ENCODE data around the gene RBPJL. TPM values are rescaled to one million over a fixed set of nuclear protein-coding genes. Genes with fewer than 3 reads are reported as not detected.

RBPJL gene
- total and polyA plus RNA-seq, 2 of the 13 experiments (the other 11 are each of a cell fraction or from before 2014, with no cell fraction given), result not detected

DNA sequence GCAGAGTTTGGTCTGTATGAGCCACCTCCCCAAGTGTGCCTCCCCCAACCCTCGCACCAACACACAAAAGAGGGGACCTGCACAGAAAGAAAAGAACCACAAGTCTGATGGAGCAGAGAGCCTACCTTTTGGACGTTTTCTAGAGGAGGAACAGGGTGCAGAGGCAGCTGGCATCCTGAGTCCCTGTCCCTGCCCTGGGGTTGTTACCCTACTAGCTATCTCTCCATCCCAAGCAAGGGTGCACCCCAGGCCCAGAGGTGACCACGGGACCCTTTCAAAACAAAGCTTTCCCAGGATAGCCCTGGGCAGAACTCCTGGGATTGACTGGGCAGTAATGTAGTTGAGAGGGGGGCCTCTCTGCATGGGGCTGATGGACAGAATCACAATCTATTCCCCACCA is 11.2 kb downstream of the RBPJL start:
- Histone ChIP-seq H4K20me1 (ENCODE audit: insufficient read depth, low read length) (no peaks in the 10 kb centered on the region), H3K36me3 (replicated peaks in 1 of 2; ENCODE audit: control insufficient read depth in 1 of 2, insufficient read depth in 2 of 2, low read length in 2 of 2) (no peaks in the 10 kb centered on the region), H3K4me3 (replicated peaks in 1 of 3; ENCODE audit: insufficient read depth in 1 of 3, low read depth in 2 of 3, low read length in 3 of 3) (no peak overlapping the region), H3K9ac (ENCODE audit: insufficient read depth, low read depth, low read length) (no peak overlapping the region), H3K4me1 (ENCODE audit: insufficient read depth, low read length) (peaks cover 7% of the 10 kb centered on the region), H2AFZ (ENCODE audit: low read length) (no peak overlapping the region), H3K4me2 (ENCODE audit: low read depth, low read length) (no peak overlapping the region), H3K79me2 (ENCODE audit: insufficient read depth, low read length) (no peaks in the 10 kb centered on the region), H3K27me3 (ENCODE audit: control insufficient read depth in 1 of 2, insufficient read depth in 2 of 2, low read length in 2 of 2) (peaks cover 5 to 37% of the 10 kb centered on the region in 2 experiments; a peak in 4 of 5 replicates), H3K27ac (ENCODE audit: extremely low read length, insufficient read depth, low read length) (no peak overlapping the region), H3K9me3 (ENCODE audit: low read length) (no peaks in the 10 kb centered on the region)
- DNase-seq (ENCODE audit: low spot score) (no peak), FAIRE-seq (no peak), ATAC-seq (no peak)
- POLR2A ChIA-PET, result interaction anchor here (4.1 to 4.3 kb wide), 2 partner anchors 45 to 119 kb away, joined by 21 read pairs; partner anchors contain the start of gene SYS1
- WGBS (ENCODE audit: low lambda C conversion rate), result 0% methylated on average over 3 of the region's 3 CpGs
- in situ Hi-C loops (cut with HindIII; ENCODE audit: extremely low pct_ligation_motif_present, low pct_unique_long_range_greater_than_20kb), result loop anchor here (5.0 kb wide), 1 partner anchor 454 kb away; no protein-coding TSS in a partner anchor
- intact Hi-C loops (cut with micrococcal nuclease; ENCODE audit: unreplicated experiment), result no loop called here
- no TSS peak for BruUV-seq (replicated peaks)
- CTCF ChIA-PET (ENCODE audit: low intra/inter-chr PET ratio, low total read pairs), result interaction anchor here (2.2 kb wide), 1 partner anchor 169 kb away, joined by 10 read pairs; no protein-coding TSS in a partner anchor
- no peak for TF ChIP-seq FLYWCH1 (CRISPR knock-in tag; IDR thresholded peaks at IDR 0.05)
- TF ChIP-seq ZNF616 (CRISPR knock-in tag; IDR thresholded peaks at IDR 0.05; ENCODE audit: low read depth), result no peak
- TF ChIP-seq SIN3B (IDR thresholded peaks at IDR 0.05; ENCODE audit: low read length), result no peak
- TF ChIP-seq MED8 (CRISPR knock-in tag; IDR thresholded peaks at IDR 0.05; ENCODE audit: insufficient replicate concordance), result no peak

DNA sequence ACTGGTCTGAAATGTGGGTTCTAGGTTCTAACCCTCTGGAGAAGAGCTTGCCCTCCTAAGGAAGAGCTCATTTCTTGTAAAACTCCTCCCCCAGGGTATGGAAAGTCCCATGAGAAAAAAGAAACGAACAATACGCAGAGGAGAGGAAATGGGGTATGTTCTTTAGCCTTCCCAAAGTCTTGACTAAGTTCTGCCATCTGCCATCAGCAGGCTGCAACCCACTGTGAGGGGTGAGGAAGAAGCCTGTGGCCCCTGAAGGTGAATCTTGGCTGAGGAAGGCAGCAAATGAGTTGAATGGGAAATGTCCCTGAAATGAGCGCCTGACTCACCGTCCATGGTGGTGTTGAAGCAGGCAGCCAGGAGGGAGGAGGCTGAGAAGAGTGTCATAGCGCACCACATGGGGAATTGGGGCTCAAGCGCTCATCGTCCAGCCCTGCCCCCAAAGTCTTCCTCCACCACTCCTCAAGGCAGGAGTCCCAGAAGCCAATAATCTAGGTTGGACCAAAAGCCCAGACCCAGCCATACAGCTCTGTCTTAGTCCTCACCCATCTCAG is 11.8 kb downstream of the RBPJL start:
- Histone ChIP-seq H3K27me3 (ENCODE audit: control insufficient read depth in 1 of 2, insufficient read depth in 2 of 2, low read length in 2 of 2) (peaks cover 5 to 31% of the 10 kb centered on the region in 2 experiments; a peak in 4 of 5 replicates), H3K4me3 (replicated peaks in 1 of 3; ENCODE audit: insufficient read depth in 1 of 3, low read depth in 2 of 3, low read length in 3 of 3) (no peak overlapping the region), H3K4me1 (ENCODE audit: insufficient read depth, low read length) (peaks cover 2% of the 10 kb centered on the region), H2AFZ (ENCODE audit: low read length) (no peak overlapping the region), H3K9ac (ENCODE audit: insufficient read depth, low read depth, low read length) (no peak overlapping the region), H3K79me2 (ENCODE audit: insufficient read depth, low read length) (no peaks in the 10 kb centered on the region), H3K4me2 (ENCODE audit: low read depth, low read length) (no peak overlapping the region), H3K27ac (ENCODE audit: extremely low read length, insufficient read depth, low read length) (no peak overlapping the region), H3K9me3 (ENCODE audit: low read length) (no peaks in the 10 kb centered on the region), H3K36me3 (replicated peaks in 1 of 2; ENCODE audit: control insufficient read depth in 1 of 2, insufficient read depth in 2 of 2, low read length in 2 of 2) (no peaks in the 10 kb centered on the region), H4K20me1 (ENCODE audit: insufficient read depth, low read length) (no peaks in the 10 kb centered on the region)
- WGBS (ENCODE audit: low lambda C conversion rate), result 27% methylated on average over 7 of the region's 7 CpGs
- CTCF ChIA-PET (ENCODE audit: low intra/inter-chr PET ratio, low total read pairs), result interaction anchor here (2.2 to 2.7 kb wide), 3 partner anchors 119 to 168 kb away, joined by 10 to 96 read pairs (median 15); no protein-coding TSS in a partner anchor
- POLR2A ChIA-PET, result interaction anchor here (1.4 to 4.3 kb wide), 7 partner anchors 24 to 453 kb away, joined by 4 to 21 read pairs (median 8); partner anchors contain the start of genes PIGT and SYS1
- BruUV-seq (replicated peaks), result no TSS peak
- ATAC-seq (no peak), FAIRE-seq (no peak), DNase-seq (ENCODE audit: low spot score) (no peak)
- intact Hi-C loops (cut with micrococcal nuclease; ENCODE audit: unreplicated experiment), result no loop called here
- in situ Hi-C loops (cut with HindIII; ENCODE audit: extremely low pct_ligation_motif_present, low pct_unique_long_range_greater_than_20kb), result loop anchor here (5.0 kb wide), 1 partner anchor 454 kb away; no protein-coding TSS in a partner anchor
- TF ChIP-seq ZNF337 (CRISPR knock-in tag; IDR thresholded peaks at IDR 0.05; ENCODE audit: borderline replicate concordance, low read depth) (no peak), ZNF83 (CRISPR knock-in tag; IDR thresholded peaks at IDR 0.05; ENCODE audit: borderline replicate concordance) (no peak), HDAC2 (CRISPR knock-in tag; IDR thresholded peaks at IDR 0.05) (no peak), ZNF567 (CRISPR knock-in tag; IDR thresholded peaks at IDR 0.05; ENCODE audit: borderline replicate concordance) (no peak), MLLT10 (CRISPR knock-in tag; IDR thresholded peaks at IDR 0.05) (no peak), ISL2 (CRISPR knock-in tag; IDR thresholded peaks at IDR 0.05) (no peak), MED13 (CRISPR knock-in tag; IDR thresholded peaks at IDR 0.05) (no peak), REXO4 (CRISPR knock-in tag; IDR thresholded peaks at IDR 0.05; ENCODE audit: borderline replicate concordance) (no peak), ZBTB38 (CRISPR knock-in tag; IDR thresholded peaks at IDR 0.05) (no peak), ZNF589 (CRISPR knock-in tag; conservative IDR thresholded peaks at IDR 0.05) (no peak)
- TF ChIP-seq, protein P1, sequence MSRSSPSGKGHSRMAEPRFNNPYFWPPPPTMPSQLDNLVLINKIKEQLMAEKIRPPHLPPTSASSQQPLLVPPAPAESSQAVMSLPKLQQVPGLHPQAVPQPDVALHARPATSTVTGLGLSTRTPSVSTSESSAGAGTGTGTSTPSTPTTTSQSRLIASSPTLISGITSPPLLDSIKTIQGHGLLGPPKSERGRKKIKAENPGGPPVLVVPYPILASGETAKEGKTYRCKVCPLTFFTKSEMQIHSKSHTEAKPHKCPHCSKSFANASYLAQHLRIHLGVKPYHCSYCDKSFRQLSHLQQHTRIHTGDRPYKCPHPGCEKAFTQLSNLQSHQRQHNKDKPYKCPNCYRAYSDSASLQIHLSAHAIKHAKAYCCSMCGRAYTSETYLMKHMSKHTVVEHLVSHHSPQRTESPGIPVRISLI (CRISPR knock-in tag; IDR thresholded peaks at IDR 0.05; ENCODE audit: borderline replicate concordance), result no peak

All from HepG2 (cell line).